Omental fat pad (tissue), 4 donors: ENCODE measurements around the gene DEDD. TPM values are rescaled to one million over a fixed set of nuclear protein-coding genes. Genes with fewer than 3 reads are reported as not detected.

Experiments used
- ATAC-seq: fragments of 150-250 bp; one replicate; pipeline ENCODE4 v1.9.1; 2016; ENCODE audit warnings: mild to moderate bottlenecking, moderate library complexity; ENCODE audit not compliant: low FRiP score
- DNase-seq: peaks from one replicate; pipeline ENCODE4 v3.0.0-alpha.2; 2019; ENCODE audit warnings: low spot score
- CTCF ChIP-seq, 3 donors: fragments of 450-650 bp; IDR thresholded peaks; one replicate each; pipeline ENCODE4 v1.5.1; 2016 to 2017; ENCODE audit warnings: antibody characterized with exemption in 3 of 3, mild to moderate bottlenecking in 3 of 3, moderate library complexity in 2 of 3
- total RNA-seq, 4 donors: library from RNA; depleted of rRNA; stranded (reverse); fragments of >200 nt; gene quantifications; one replicate each; pipeline ENCODE4 v1.1.0, GENCODE V29; 2016

The DEDD gene
- 10 to 100 TPM; 32.0 to 54.8 (median 43.1) TPM for total RNA-seq

GRCh38 chr1:161132410-161133219 lies at the start of gene DEDD:
Gene DEDD, minus strand, starts transcription at chr1:161132667. Its CDS starts 8,205 bp downstream, at chr1:161124462.
- peak; percentile 93 for ATAC-seq
- peak; percentile 65 for DNase-seq
- no peak for TF ChIP-seq CTCF (IDR thresholded peaks at IDR 0.05)

GRCh38 chr1:161182214-161182613 lies 49.7 kb upstream of the DEDD start:
- ATAC-seq (no peak), DNase-seq (no peak)
- no peak for TF ChIP-seq CTCF (IDR thresholded peaks at IDR 0.05)

- TF ChIP-seq CTCF (IDR thresholded peaks at IDR 0.05) = no peak
- no peak for ATAC-seq
Measured at GRCh38 chr1:161180639-161181038, 48.2 kb upstream of the DEDD start.

GRCh38 chr1:161179698-161180097 lies 47.2 kb upstream of the DEDD start:
- no peak for ATAC-seq
- TF ChIP-seq CTCF (IDR thresholded peaks at IDR 0.05) = no peak

More at GRCh38 chr1:161180639-161181038, 48.2 kb upstream of the DEDD start:
- DNase-seq = no peak

GRCh38 chr1:161177936-161178244 lies 45.4 kb upstream of the DEDD start:
- ATAC-seq (no peak), DNase-seq (no peak)
- no peak for TF ChIP-seq CTCF (IDR thresholded peaks at IDR 0.05)

More at GRCh38 chr1:161179698-161180097, 47.2 kb upstream of the DEDD start:
- no peak for DNase-seq

- TF ChIP-seq CTCF (IDR thresholded peaks at IDR 0.05) = no peak
- ATAC-seq (peak; percentile 92), DNase-seq (peak; percentile 90)
Measured at GRCh38 chr1:161177112-161177935, 44.9 kb upstream of the DEDD start, which contains the start of gene B4GALT3. Gene B4GALT3, minus strand, starts transcription at chr1:161177507. Its CDS starts 1,447 bp downstream, at chr1:161176060.
